Liver (tissue), 9 donors: Measurements from ENCODE around the gene VCP. TPM values are rescaled to one million over a fixed set of nuclear protein-coding genes. Genes with fewer than 3 reads are reported as not detected.
A peak's percentile ranks its signal among the peaks of the same experiment; 100 is the strongest.

ENCODE experiments used
- DNase-seq: peaks from one replicate; pipeline ENCODE4 v3.0.0-alpha.2; 2017; ENCODE audit warnings: low spot score
- H3K27ac ChIP-seq, 2 donors: one replicate each; pipeline ENCODE4 v1.7.0; 2013; ENCODE audit warnings: inconsistent platforms in 2 of 2, low read length in 2 of 2, control low read depth in 1 of 2, low read depth in 1 of 2, mild to moderate bottlenecking in 1 of 2
- H3K27me3 ChIP-seq, 4 donors: one replicate each; pipeline versions ENCODE4 v1.6.1 to v1.7.0; 2013; ENCODE audit warnings: low read length in 3 of 4, inconsistent platforms in 1 of 4, mild to moderate bottlenecking in 1 of 4, moderate library complexity in 1 of 4; ENCODE audit not compliant: control insufficient read depth in 4 of 4, insufficient read depth in 4 of 4
- H3K36me3 ChIP-seq, 4 donors: one replicate each; pipeline versions ENCODE4 v1.6.1 to v1.7.0; 2013; ENCODE audit warnings: low read length in 3 of 4, mild to moderate bottlenecking in 3 of 4, low read depth in 1 of 4, moderate library complexity in 1 of 4; ENCODE audit not compliant: control insufficient read depth in 4 of 4, insufficient read depth in 3 of 4
- H3K4me1 ChIP-seq, 4 donors: one replicate each; pipeline versions ENCODE4 v1.6.1 to v1.7.0; 2013; ENCODE audit warnings: low read length in 3 of 4, mild to moderate bottlenecking in 3 of 4, moderate library complexity in 1 of 4; ENCODE audit not compliant: control insufficient read depth in 4 of 4, insufficient read depth in 4 of 4
- H3K4me3 ChIP-seq, 3 donors: one replicate each; pipeline versions ENCODE4 v1.6.1 to v1.7.0; 2013; ENCODE audit warnings: low read length in 3 of 3, control low read depth in 1 of 3, low read depth in 1 of 3, mild to moderate bottlenecking in 1 of 3
- H3K9ac ChIP-seq, 2 donors: one replicate each; pipeline ENCODE4 v1.7.0; 2013; ENCODE audit warnings: low read length in 2 of 2, mild to moderate bottlenecking in 2 of 2, moderate library complexity in 2 of 2, control low read depth in 1 of 2, low read depth in 1 of 2
- H3K9me3 ChIP-seq, 4 donors: one replicate each; pipeline versions ENCODE4 v1.6.1 to v1.7.0; 2013; ENCODE audit warnings: low read length in 3 of 4; ENCODE audit not compliant: control insufficient read depth in 4 of 4
- EGR1 ChIP-seq, 2 donors: IDR thresholded peaks; 2 replicates each; pipeline ENCODE4 v1.6.1; 2016 to 2018; ENCODE audit warnings: antibody characterized with exemption in 2 of 2, low read depth in 2 of 2
- FOXA1 ChIP-seq: IDR thresholded peaks from 2 replicates; pipeline ENCODE4 v1.6.1; 2016; ENCODE audit warnings: antibody characterized with exemption
- FOXA2 ChIP-seq: IDR thresholded peaks from 2 replicates; pipeline ENCODE4 v1.6.1; 2016; ENCODE audit warnings: antibody characterized with exemption
- GABPA ChIP-seq, 2 donors: IDR thresholded peaks in 1 of 2; conservative IDR thresholded peaks in 1 of 2; 2 replicates each; pipeline ENCODE4 v1.6.1; 2016; ENCODE audit warnings: antibody characterized with exemption in 2 of 2, mild to moderate bottlenecking in 1 of 2, moderate library complexity in 1 of 2
- HNF4A ChIP-seq, 2 donors: conservative IDR thresholded peaks; 2 replicates each; pipeline ENCODE4 v1.6.1; 2016; ENCODE audit warnings: antibody characterized with exemption in 2 of 2, mild to moderate bottlenecking in 2 of 2
- HNF4G ChIP-seq: IDR thresholded peaks from 2 replicates; pipeline ENCODE4 v1.6.1; 2016; ENCODE audit warnings: antibody characterized with exemption
- JUND ChIP-seq, 2 donors: IDR thresholded peaks; 2 replicates each; pipeline ENCODE4 v1.6.1; 2016; ENCODE audit warnings: antibody characterized with exemption in 2 of 2
- NR2F2 ChIP-seq: IDR thresholded peaks from 2 replicates; pipeline ENCODE4 v1.6.1; 2016; ENCODE audit warnings: antibody characterized with exemption
- RAD21 ChIP-seq, 2 donors: IDR thresholded peaks; 2 replicates each; pipeline ENCODE4 v1.6.1; 2016; ENCODE audit warnings: antibody characterized with exemption in 2 of 2, mild to moderate bottlenecking in 2 of 2
- RXRA ChIP-seq, 2 donors: IDR thresholded peaks; 2 replicates each; pipeline ENCODE4 v1.6.1; 2017 to 2018; ENCODE audit warnings: antibody characterized with exemption in 2 of 2, mild to moderate bottlenecking in 1 of 2
- TAF1 ChIP-seq: conservative IDR thresholded peaks from 2 replicates; pipeline ENCODE4 v1.6.1; 2016; ENCODE audit warnings: antibody characterized with exemption, mild to moderate bottlenecking
- YY1 ChIP-seq: IDR thresholded peaks from 2 replicates; pipeline ENCODE4 v1.6.1; 2016; ENCODE audit warnings: antibody characterized with exemption, mild to moderate bottlenecking
- WGBS: extraction: QIAGEN DNeasy Blood & Tissue Kit; methylation state at CpG from one replicate; pipeline ENCODE4 v1.1.7; 2013; 5-methylcytosine and 5-hydroxymethylcytosine counted together
- polyA plus RNA-seq, 2 donors: library from polyadenylated mRNA; stranded (reverse) in 1 of 2; unstranded in 1 of 2; fragments of 200-250 nt in 1 of 2; fragments of >200 nt in 1 of 2; fragmentation: Nextera tagmentation in 1 of 2; extraction: Ambion mirVana in 1 of 2; gene quantifications; one replicate each; pipeline versions ENCODE4 v1.2.1 to v1.2.3, GENCODE V29; 2013 to 2015
- total RNA-seq, 2 donors: library from RNA; depleted of rRNA; stranded (reverse); fragments of >200 nt; gene quantifications; one replicate each; pipeline ENCODE4 v1.2.3, GENCODE V29; 2014
- TF ChIP-seq, protein P1 (sequence below): fragments of 150-350 bp; IDR thresholded peaks from 2 replicates; pipeline ENCODE4 v1.5.1; 2017; ENCODE audit warnings: improper control_type of control experiment, low read depth, low read length; ENCODE audit not compliant: missing input control
- TF ChIP-seq, protein P2 (sequence below): IDR thresholded peaks from 2 replicates; pipeline ENCODE4 v1.6.1; 2016; ENCODE audit warnings: antibody characterized with exemption
- TF ChIP-seq, protein P3 (sequence below): IDR thresholded peaks from 2 replicates; pipeline ENCODE4 v1.6.1; 2016; ENCODE audit warnings: antibody characterized with exemption
- TF ChIP-seq, protein P4 (sequence below): IDR thresholded peaks from 2 replicates; pipeline ENCODE4 v1.6.1; 2016; ENCODE audit warnings: antibody characterized with exemption, mild to moderate bottlenecking
- donor health status: healthy.
- donor health status: healthy.
- donor health status: healthy.
- donor health status: healthy.
- donor health status: healthy.

The VCP gene
- total and polyA plus RNA-seq, 4 donors: 57.6 to 248 (median 153) TPM

DNA sequence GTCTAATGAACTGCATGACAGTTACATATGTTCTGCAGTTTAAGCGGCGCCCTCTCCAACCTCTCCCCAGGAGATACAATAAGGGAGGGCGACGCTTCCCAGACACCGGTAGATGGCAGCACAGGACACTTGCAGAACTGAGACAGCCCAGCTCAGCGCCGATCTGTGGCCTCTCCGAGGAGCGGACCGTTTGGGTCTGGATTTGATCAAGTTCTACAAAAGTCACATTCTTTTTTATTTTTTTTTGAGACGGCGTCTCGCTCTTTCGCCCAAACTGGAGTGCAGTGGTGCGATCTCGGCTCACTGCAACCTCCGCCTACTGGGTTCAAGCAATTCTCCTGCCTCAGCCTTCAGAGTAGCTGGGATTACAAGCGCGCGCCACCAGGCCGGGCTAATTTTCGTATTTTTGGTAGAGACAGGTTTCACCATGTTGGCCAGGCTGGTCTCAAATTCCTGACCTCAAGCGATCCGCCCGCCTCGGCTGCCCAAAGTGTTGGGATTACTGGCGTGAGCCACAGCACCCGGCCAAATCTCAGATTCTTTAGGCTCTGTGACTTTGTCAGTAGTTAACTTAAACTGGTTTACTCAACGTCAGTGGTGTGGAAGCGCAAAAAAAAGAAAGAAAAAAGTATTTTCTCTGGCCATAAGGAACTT lies 44.6 kb upstream of the VCP start:
- TF ChIP-seq, protein P1, sequence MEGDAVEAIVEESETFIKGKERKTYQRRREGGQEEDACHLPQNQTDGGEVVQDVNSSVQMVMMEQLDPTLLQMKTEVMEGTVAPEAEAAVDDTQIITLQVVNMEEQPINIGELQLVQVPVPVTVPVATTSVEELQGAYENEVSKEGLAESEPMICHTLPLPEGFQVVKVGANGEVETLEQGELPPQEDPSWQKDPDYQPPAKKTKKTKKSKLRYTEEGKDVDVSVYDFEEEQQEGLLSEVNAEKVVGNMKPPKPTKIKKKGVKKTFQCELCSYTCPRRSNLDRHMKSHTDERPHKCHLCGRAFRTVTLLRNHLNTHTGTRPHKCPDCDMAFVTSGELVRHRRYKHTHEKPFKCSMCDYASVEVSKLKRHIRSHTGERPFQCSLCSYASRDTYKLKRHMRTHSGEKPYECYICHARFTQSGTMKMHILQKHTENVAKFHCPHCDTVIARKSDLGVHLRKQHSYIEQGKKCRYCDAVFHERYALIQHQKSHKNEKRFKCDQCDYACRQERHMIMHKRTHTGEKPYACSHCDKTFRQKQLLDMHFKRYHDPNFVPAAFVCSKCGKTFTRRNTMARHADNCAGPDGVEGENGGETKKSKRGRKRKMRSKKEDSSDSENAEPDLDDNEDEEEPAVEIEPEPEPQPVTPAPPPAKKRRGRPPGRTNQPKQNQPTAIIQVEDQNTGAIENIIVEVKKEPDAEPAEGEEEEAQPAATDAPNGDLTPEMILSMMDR: peak; percentile 98
- TF ChIP-seq RAD21 (IDR thresholded peaks at IDR 0.05) (peak; percentile 93 to 96), YY1 (peak; percentile 66), NR2F2 (peak; percentile 17), RXRA (IDR thresholded peaks at IDR 0.05) (peak; percentile 16 to 56), EGR1 (IDR thresholded peaks at IDR 0.05; ENCODE audit: low read depth in 2 of 2) (no peak), FOXA2 (no peak), HNF4A (conservative IDR thresholded peaks at IDR 0.05) (peak in 1 of 2 donors; percentile 17)
- H3K9ac ChIP-seq: peak overlapping the region; percentile 61 to 74
- no peaks in the 10 kb centered on the region for H3K27me3 ChIP-seq
- peak overlapping the region; percentile 89 to 93 for H3K27ac ChIP-seq
- H3K4me1 ChIP-seq: peaks cover 8 to 45% (median 31%) of the 10 kb centered on the region in 4 donors
- peak; percentile 87 for DNase-seq
- H3K9me3 ChIP-seq: no peaks in the 10 kb centered on the region
- 16% methylated on average over 30 of the region's 30 CpGs for WGBS
- H3K4me3 ChIP-seq: peak overlapping the region; percentile 57 to 81 (median 72)
- H3K36me3 ChIP-seq: no peaks in the 10 kb centered on the region

DNA sequence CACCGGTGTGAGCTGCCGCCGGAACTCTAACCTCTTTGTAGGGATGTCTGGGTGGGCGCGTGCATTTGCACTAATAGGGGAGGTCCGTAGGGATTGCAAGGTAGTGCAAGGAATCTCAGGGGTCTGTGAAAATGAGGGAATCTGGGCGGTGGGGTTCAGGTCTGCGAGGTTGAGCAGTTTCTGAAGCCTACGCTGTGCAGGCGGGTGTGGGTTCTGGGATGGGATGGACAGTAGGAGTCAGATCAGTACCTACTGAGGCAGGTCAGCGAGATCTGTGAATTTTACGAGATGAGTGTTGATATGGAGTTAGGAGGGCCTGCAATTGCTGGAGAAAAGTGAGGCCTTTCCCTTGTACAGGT lies 44.1 kb upstream of the VCP start:
- peaks cover 11 to 48% (median 35%) of the 10 kb centered on the region in 4 donors for H3K4me1 ChIP-seq
- under 1% methylated on average over 12 of the region's 12 CpGs for WGBS

DNA sequence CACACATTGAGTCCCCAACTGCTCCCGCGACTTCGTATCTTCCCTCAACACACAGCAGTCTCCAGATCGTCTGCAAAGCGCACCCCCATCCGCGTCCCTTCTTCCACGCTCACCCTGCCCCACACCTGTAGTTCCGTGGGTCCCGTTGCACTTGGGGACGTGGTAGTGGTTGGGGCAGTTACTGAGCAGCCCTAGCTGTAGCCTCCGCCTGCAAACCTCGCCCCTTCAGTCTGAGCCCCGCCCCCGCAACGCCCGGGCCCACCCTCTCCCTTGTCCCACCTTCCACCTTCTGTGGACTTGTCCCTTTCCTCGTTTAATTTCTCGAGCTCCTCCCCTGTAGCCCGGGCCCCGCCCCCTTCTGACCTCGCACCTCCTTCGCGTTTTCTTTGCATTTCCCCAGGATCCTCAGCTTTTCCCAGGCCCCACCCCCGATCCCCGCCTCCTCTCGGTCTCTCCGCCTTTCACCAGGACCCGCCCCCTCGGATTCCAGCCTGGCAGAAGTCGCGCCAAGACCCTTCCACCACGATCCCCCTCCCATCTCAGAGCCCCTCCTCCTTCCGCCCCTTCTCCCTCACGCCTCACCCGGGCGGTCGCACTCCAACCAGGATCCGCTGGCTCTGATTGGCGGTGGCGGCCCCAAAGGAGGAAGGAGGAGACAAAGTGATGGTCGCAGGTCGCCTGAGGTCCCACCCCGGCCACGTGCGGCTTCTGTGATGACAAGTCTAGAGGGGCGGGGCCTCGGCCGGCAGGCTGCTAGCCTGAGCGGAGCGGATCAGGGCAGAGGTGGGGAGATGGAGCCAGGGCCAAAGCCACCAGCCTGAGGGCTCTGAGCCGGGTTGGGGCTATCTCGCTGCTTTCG lies 43.5 kb upstream of the VCP start, which contains the start of gene ATOSB:
TSS of gene ATOSB (minus strand) at position 183 of the 859 bp plus-strand sequence. CDS start 7,588 bp downstream, outside the sequence.
- Histone ChIP-seq H3K9ac (peak within 1 kb of the TSS; percentile 61 to 71), H3K36me3 (no peaks in the 10 kb centered on the region), H3K27me3 (no peaks in the 10 kb centered on the region), H3K4me1 (peaks cover 12 to 53% (median 37%) of the 10 kb centered on the region in 4 donors), H3K4me3 (peak within 1 kb of the TSS; percentile 57 to 81 (median 72)), H3K9me3 (no peaks in the 10 kb centered on the region), H3K27ac (peak within 1 kb of the TSS; percentile 89 to 93)
- DNase-seq: peak; percentile 95
- under 1% methylated on average over 54 of the region's 54 CpGs for WGBS
- TF ChIP-seq HNF4G (no peak), RAD21 (IDR thresholded peaks at IDR 0.05) (peak in 1 of 2 donors; percentile 6), FOXA2 (no peak), TAF1 (peak; percentile 22), NR2F2 (peak; percentile 84), HNF4A (conservative IDR thresholded peaks at IDR 0.05) (peak; percentile 20 to 59), YY1 (peak; percentile 18), JUND (IDR thresholded peaks at IDR 0.05) (peak; percentile 72 to 73), GABPA (IDR thresholded peaks at IDR 0.05 in 1 of 2, conservative IDR thresholded peaks at IDR 0.05 in 1 of 2) (peak in 1 of 2 donors; percentile 57), FOXA1 (peak; percentile 22)
- TF ChIP-seq, protein P2, sequence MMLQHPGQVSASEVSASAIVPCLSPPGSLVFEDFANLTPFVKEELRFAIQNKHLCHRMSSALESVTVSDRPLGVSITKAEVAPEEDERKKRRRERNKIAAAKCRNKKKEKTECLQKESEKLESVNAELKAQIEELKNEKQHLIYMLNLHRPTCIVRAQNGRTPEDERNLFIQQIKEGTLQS: no peak
- TF ChIP-seq, protein P3, sequence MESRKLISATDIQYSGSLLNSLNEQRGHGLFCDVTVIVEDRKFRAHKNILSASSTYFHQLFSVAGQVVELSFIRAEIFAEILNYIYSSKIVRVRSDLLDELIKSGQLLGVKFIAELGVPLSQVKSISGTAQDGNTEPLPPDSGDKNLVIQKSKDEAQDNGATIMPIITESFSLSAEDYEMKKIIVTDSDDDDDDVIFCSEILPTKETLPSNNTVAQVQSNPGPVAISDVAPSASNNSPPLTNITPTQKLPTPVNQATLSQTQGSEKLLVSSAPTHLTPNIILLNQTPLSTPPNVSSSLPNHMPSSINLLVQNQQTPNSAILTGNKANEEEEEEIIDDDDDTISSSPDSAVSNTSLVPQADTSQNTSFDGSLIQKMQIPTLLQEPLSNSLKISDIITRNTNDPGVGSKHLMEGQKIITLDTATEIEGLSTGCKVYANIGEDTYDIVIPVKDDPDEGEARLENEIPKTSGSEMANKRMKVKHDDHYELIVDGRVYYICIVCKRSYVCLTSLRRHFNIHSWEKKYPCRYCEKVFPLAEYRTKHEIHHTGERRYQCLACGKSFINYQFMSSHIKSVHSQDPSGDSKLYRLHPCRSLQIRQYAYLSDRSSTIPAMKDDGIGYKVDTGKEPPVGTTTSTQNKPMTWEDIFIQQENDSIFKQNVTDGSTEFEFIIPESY: no peak
- TF ChIP-seq, protein P4, sequence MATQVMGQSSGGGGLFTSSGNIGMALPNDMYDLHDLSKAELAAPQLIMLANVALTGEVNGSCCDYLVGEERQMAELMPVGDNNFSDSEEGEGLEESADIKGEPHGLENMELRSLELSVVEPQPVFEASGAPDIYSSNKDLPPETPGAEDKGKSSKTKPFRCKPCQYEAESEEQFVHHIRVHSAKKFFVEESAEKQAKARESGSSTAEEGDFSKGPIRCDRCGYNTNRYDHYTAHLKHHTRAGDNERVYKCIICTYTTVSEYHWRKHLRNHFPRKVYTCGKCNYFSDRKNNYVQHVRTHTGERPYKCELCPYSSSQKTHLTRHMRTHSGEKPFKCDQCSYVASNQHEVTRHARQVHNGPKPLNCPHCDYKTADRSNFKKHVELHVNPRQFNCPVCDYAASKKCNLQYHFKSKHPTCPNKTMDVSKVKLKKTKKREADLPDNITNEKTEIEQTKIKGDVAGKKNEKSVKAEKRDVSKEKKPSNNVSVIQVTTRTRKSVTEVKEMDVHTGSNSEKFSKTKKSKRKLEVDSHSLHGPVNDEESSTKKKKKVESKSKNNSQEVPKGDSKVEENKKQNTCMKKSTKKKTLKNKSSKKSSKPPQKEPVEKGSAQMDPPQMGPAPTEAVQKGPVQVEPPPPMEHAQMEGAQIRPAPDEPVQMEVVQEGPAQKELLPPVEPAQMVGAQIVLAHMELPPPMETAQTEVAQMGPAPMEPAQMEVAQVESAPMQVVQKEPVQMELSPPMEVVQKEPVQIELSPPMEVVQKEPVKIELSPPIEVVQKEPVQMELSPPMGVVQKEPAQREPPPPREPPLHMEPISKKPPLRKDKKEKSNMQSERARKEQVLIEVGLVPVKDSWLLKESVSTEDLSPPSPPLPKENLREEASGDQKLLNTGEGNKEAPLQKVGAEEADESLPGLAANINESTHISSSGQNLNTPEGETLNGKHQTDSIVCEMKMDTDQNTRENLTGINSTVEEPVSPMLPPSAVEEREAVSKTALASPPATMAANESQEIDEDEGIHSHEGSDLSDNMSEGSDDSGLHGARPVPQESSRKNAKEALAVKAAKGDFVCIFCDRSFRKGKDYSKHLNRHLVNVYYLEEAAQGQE: peak; percentile 22

More for the DNA sequence above, 44.1 kb upstream of the VCP start:
- peak overlapping the region; percentile 61 to 71 for H3K9ac ChIP-seq
- no peaks in the 10 kb centered on the region for H3K27me3 ChIP-seq
- no peaks in the 10 kb centered on the region for H3K36me3 ChIP-seq
- DNase-seq: no peak
- H3K27ac ChIP-seq: peak overlapping the region; percentile 89 to 93
- TF ChIP-seq FOXA1 (peak; percentile 1), HNF4G (no peak), HNF4A (conservative IDR thresholded peaks at IDR 0.05) (no peak), RXRA (IDR thresholded peaks at IDR 0.05) (no peak), TAF1 (no peak)
- no peaks in the 10 kb centered on the region for H3K9me3 ChIP-seq
- peak overlapping the region; percentile 57 to 81 (median 72) for H3K4me3 ChIP-seq
